BE2C (cell line): ENCODE data around the gene NEURL1.

Experiments
- DNase-seq: peaks from one replicate; pipeline ENCODE4 v3.0.0-alpha.2; 2020
- H3K27me3 ChIP-seq: fragments of 250-450 bp; sonication (Bioruptor Pico); 2 replicates; pipeline ENCODE4 v1.5.1; 2020; ENCODE audit warnings: mild to moderate bottlenecking
- H3K36me3 ChIP-seq: fragments of 250-450 bp; sonication (Bioruptor Pico); 2 replicates; pipeline ENCODE4 v1.5.1; 2020; ENCODE audit warnings: mild to moderate bottlenecking
- H3K4me1 ChIP-seq: fragments of 250-450 bp; sonication (Bioruptor Pico); 2 replicates; pipeline ENCODE4 v1.5.1; 2020
- H3K4me3 ChIP-seq: 2 replicates; pipeline ENCODE4 v1.5.1; 2011; ENCODE audit warnings: low read depth, low read length
- H3K9me3 ChIP-seq: fragments of 250-450 bp; sonication (Bioruptor Pico); 2 replicates; pipeline ENCODE4 v1.5.1; 2020
- CTCF ChIP-seq: IDR thresholded peaks from 2 replicates; pipeline ENCODE4 v1.5.1; 2012; ENCODE audit warnings: mild to moderate bottlenecking, low read depth, low read length

NEURL1 gene

GRCh38 chr10:103619424-103620351, 126.2 kb downstream of the NEURL1 start:
- H3K4me1 ChIP-seq, result peaks cover 31% of the 10 kb centered on the region
- no peak for DNase-seq
- no peaks in the 10 kb centered on the region for H3K9me3 ChIP-seq
- no peak overlapping the region for H3K4me3 ChIP-seq
- H3K36me3 ChIP-seq, result peaks cover 8% of the 10 kb centered on the region; the same call in 1 of the 2 replicates
- TF ChIP-seq CTCF, result no peak
- H3K27me3 ChIP-seq, result no peaks in the 10 kb centered on the region

- H3K4me1 ChIP-seq, result peaks cover 25% of the 10 kb centered on the region
- TF ChIP-seq CTCF, result no peak
- no peaks in the 10 kb centered on the region for H3K27me3 ChIP-seq
- H3K9me3 ChIP-seq, result no peaks in the 10 kb centered on the region
- H3K4me3 ChIP-seq, result no peak overlapping the region
- H3K36me3 ChIP-seq, result peaks cover 11% of the 10 kb centered on the region; the same call in 1 of the 2 replicates
- no peak for DNase-seq
Observed at GRCh38 chr10:103620352-103620740, 126.8 kb downstream of the NEURL1 start.

DNA sequence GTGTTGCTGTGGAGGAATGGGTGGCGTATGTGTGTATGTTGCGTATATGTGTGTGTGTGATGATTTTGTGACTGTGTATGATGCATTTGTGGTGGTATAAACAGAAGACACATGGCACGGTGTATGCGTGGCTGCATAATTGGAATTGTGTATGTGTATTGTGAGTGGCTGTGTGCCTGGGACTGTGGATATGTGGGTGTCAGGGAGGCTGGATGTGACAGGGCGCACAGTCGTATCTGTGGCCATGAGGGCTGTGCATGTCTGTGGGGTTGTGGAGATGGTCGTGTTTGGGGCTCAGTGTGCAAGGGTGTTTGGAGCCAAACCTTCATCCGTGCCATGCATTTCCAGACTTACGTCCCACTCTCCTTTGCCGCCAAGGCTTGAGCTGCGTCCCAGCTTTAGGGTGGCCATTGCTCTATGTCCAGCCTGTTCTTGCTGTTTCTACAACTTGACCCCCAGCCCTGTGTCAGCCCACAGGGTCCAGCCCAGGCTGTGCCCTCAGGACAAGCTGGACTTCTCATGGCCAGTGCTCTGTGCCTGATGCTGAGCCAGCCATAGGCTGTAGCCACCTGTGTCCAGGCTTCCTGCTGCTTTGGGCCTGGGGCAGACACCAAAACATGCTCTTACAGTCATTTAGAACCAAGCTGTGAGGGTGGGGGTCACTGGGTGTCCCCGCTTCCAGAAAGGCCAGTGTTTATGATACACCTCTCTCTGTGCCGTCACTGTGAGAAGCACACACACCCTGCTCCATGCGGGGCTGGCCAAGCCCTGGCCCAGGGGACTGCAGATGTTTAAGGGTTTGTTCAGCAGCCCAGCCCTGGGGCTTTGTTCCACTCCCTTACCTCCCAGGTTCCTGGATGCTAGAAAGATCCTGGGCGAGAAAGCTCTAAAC, 127.6 kb downstream of the NEURL1 start:
- H3K9me3 ChIP-seq, result no peaks in the 10 kb centered on the region
- DNase-seq, result no peak
- peaks cover 22% of the 10 kb centered on the region for H3K4me1 ChIP-seq
- H3K27me3 ChIP-seq, result no peaks in the 10 kb centered on the region
- TF ChIP-seq CTCF, result no peak
- H3K36me3 ChIP-seq, result peaks cover 14% of the 10 kb centered on the region
- H3K4me3 ChIP-seq, result no peak overlapping the region

GRCh38 chr10:103621783-103622125, 128.2 kb downstream of the NEURL1 start:
- no peaks in the 10 kb centered on the region for H3K9me3 ChIP-seq
- TF ChIP-seq CTCF, result no peak
- H3K36me3 ChIP-seq, result peaks cover 14% of the 10 kb centered on the region
- no peak overlapping the region for H3K4me3 ChIP-seq
- H3K27me3 ChIP-seq, result no peaks in the 10 kb centered on the region
- DNase-seq, result no peak
- peaks cover 22% of the 10 kb centered on the region for H3K4me1 ChIP-seq

DNA sequence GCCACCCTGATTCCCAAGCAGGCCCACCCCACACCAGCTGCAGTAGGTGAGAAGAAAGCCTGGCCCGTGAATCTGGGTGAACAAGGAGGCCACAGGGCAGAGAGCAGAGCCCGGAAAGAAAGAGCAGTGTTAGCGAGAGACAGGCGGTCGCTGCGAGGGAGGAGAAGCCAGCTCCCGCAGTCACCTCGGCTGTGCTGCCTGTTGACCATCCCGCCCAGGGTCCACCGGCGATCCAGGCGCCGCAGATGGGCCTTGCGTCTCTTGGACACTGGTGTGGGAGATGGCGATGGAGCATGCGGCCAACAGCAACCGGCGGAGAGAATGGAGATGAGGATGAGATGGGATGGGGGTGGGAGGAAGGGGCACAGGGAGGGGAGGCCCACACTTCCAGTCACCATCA, 128.8 kb downstream of the NEURL1 start:
- TF ChIP-seq CTCF, result no peak
- DNase-seq, result no peak
- H3K4me3 ChIP-seq, result no peak overlapping the region
- no peaks in the 10 kb centered on the region for H3K9me3 ChIP-seq
- no peaks in the 10 kb centered on the region for H3K27me3 ChIP-seq
- peaks cover 22% of the 10 kb centered on the region for H3K4me1 ChIP-seq
- peaks cover 10% of the 10 kb centered on the region for H3K36me3 ChIP-seq
